T47D (cell line): ENCODE results near the gene DNAJC8.

Experiments used
- DNase-seq, 2 experiments: peaks; one replicate each; pipeline versions ENCODE4 v3.0.0 to v3.0.0-alpha.2; 2011 to 2012; ENCODE audit warnings: low read depth in 1 of 2, low spot score in 1 of 2
- JUND ChIP-seq: IDR thresholded peaks from 2 replicates; pipeline ENCODE4 v1.6.1; 2012; ENCODE audit warnings: low read depth
- in situ Hi-C: cut with HindIII; loops from 2 replicates; pipeline ENCODE4 v1.10.0; 2016; ENCODE audit warnings: low sequenced_read_pairs, low pct_unique_long_range_greater_than_20kb

Gene DNAJC8

GRCh38 chr1:28232558-28233263 lies at the start of gene DNAJC8:
Gene DNAJC8, minus strand, starts transcription at chr1:28233029. Its CDS starts 31 bp downstream, at chr1:28232998.
- TF ChIP-seq JUND = no peak
- in situ Hi-C loops = no loop called here
- DNase-seq = peak; percentile 83 to 87

GRCh38 chr1:28281608-28282425 lies 49.0 kb upstream of the DNAJC8 start:
- DNase-seq = no peak
- in situ Hi-C loops = no loop called here
- no peak for TF ChIP-seq JUND

- in situ Hi-C loops = no loop called here
- no peak for DNase-seq
- TF ChIP-seq JUND = no peak
Observed at GRCh38 chr1:28280977-28281381, 48.1 kb upstream of the DNAJC8 start.

GRCh38 chr1:28280501-28280900 lies 47.7 kb upstream of the DNAJC8 start:
- no peak for DNase-seq
- in situ Hi-C loops = no loop called here
- no peak for TF ChIP-seq JUND

GRCh38 chr1:28279721-28280120 lies 46.9 kb upstream of the DNAJC8 start:
- no peak for TF ChIP-seq JUND
- DNase-seq = no peak
- in situ Hi-C loops = no loop called here

- in situ Hi-C loops = no loop called here
- TF ChIP-seq JUND = no peak
- no peak for DNase-seq
Observed at GRCh38 chr1:28278763-28279162, 45.9 kb upstream of the DNAJC8 start.

GRCh38 chr1:28273216-28273860 lies 40.5 kb upstream of the DNAJC8 start:
- in situ Hi-C loops = no loop called here
- no peak for TF ChIP-seq JUND
- no peak for DNase-seq

GRCh38 chr1:28272215-28272852 lies 39.5 kb upstream of the DNAJC8 start:
- in situ Hi-C loops = no loop called here
- no peak for TF ChIP-seq JUND

GRCh38 chr1:28269529-28269928 lies 36.7 kb upstream of the DNAJC8 start:
- DNase-seq = no peak
- no peak for TF ChIP-seq JUND
- in situ Hi-C loops = no loop called here

More at GRCh38 chr1:28272215-28272852, 39.5 kb upstream of the DNAJC8 start:
- DNase-seq = no peak

GRCh38 chr1:28267633-28268032 lies 34.8 kb upstream of the DNAJC8 start:
- no peak for TF ChIP-seq JUND
- DNase-seq = no peak
- in situ Hi-C loops = no loop called here

- no peak for DNase-seq
- no peak for TF ChIP-seq JUND
- in situ Hi-C loops = no loop called here
Observed at GRCh38 chr1:28266920-28267322, 34.1 kb upstream of the DNAJC8 start.

- no peak for DNase-seq
- TF ChIP-seq JUND = no peak
- in situ Hi-C loops = no loop called here
Observed at GRCh38 chr1:28265577-28265976, 32.7 kb upstream of the DNAJC8 start.

- TF ChIP-seq JUND = no peak
- in situ Hi-C loops = no loop called here
- DNase-seq = no peak
Observed at GRCh38 chr1:28264897-28265296, 32.1 kb upstream of the DNAJC8 start.
